Measurements from ENCODE around the gene ZNF213.

Gene ZNF213

GRCh38 chr16:3134338-3135125 lies at the start of gene ZNF213:
TSS of gene ZNF213 (plus strand) at chr16:3135029. CDS start at chr16:3137281, 2,252 bp downstream.
- peak; percentile 83 to 87 for DNase-seq (ENCODE audit: low read depth in 2 of 2)

- DNase-seq (ENCODE audit: low read depth in 2 of 2): no peak
Measured at GRCh38 chr16:3085868-3086595, 48.8 kb upstream of the ZNF213 start.

- no peak for DNase-seq (ENCODE audit: low read depth in 2 of 2)
Measured at GRCh38 chr16:3086596-3087242, 48.1 kb upstream of the ZNF213 start.

- no peak for DNase-seq (ENCODE audit: low read depth in 2 of 2)
Measured at GRCh38 chr16:3087243-3088235, 47.3 kb upstream of the ZNF213 start.

- no peak for DNase-seq (ENCODE audit: low read depth in 2 of 2)
Measured at GRCh38 chr16:3088450-3088849, 46.4 kb upstream of the ZNF213 start.

- no peak for DNase-seq (ENCODE audit: low read depth in 2 of 2)
Measured at GRCh38 chr16:3088925-3089716, 45.7 kb upstream of the ZNF213 start.

GRCh38 chr16:3089717-3090592 lies 44.9 kb upstream of the ZNF213 start:
- DNase-seq (ENCODE audit: low read depth in 2 of 2): no peak

GRCh38 chr16:3091551-3091950 lies 43.3 kb upstream of the ZNF213 start:
- DNase-seq (ENCODE audit: low read depth in 2 of 2): no peak

GRCh38 chr16:3092501-3092941 lies 42.3 kb upstream of the ZNF213 start:
- DNase-seq (ENCODE audit: low read depth in 2 of 2): no peak

- no peak for DNase-seq (ENCODE audit: low read depth in 2 of 2)
Measured at GRCh38 chr16:3094289-3095027, 40.4 kb upstream of the ZNF213 start.

- DNase-seq (ENCODE audit: low read depth in 2 of 2): peak; percentile 50 to 51
Measured at GRCh38 chr16:3095869-3096268, 39.0 kb upstream of the ZNF213 start.

GRCh38 chr16:3096362-3096761 lies 38.5 kb upstream of the ZNF213 start:
- DNase-seq (ENCODE audit: low read depth in 2 of 2): no peak

GRCh38 chr16:3097266-3097665 lies 37.6 kb upstream of the ZNF213 start:
- no peak for DNase-seq (ENCODE audit: low read depth in 2 of 2)

- DNase-seq (ENCODE audit: low read depth in 2 of 2): no peak
Measured at GRCh38 chr16:3098459-3099394, 36.1 kb upstream of the ZNF213 start, which contains the start of gene ZSCAN10. TSS of gene ZSCAN10 (minus strand) at chr16:3099294. CDS start at chr16:3092937, 6,357 bp downstream.

GRCh38 chr16:3099395-3099731 lies 35.5 kb upstream of the ZNF213 start:
- DNase-seq (ENCODE audit: low read depth in 2 of 2): no peak

- peak; percentile 95 for DNase-seq (ENCODE audit: low read depth in 2 of 2)
Measured at GRCh38 chr16:3099732-3100499, 34.9 kb upstream of the ZNF213 start.

All from stimulated activated CD8-positive, alpha-beta memory T cell treated with anti-CD3 and anti-CD28 coated beads, Interleukin-2, amount 100 ng/mL, for 48 hours (primary cell).